ENCODE results near the gene VSIG4. TPM values are rescaled to one million over a fixed set of nuclear protein-coding genes. Genes with fewer than 3 reads are reported as not detected.
"Not testable (repeated sequence)": the region's sequence is repeated elsewhere in the genome, so short reads cannot be mapped to it uniquely, and the experiment has no call there.

Gene VSIG4
- total and polyA plus RNA-seq, 8 donors: 7.9 to 45.4 (median 20.0) TPM

GRCh38 chrX:65987811-65988210 lies 52.1 kb downstream of the VSIG4 start:
- Histone ChIP-seq H3K4me3 (no peak overlapping the region), H3K27me3 (peaks cover 0 to 3% (median 0%) of the 10 kb centered on the region in 3 donors), H3K9me3 (no peaks in the 10 kb centered on the region), H3K36me3 (no peaks in the 10 kb centered on the region), H3K27ac (no peak overlapping the region), H3K4me1 (no peaks in the 10 kb centered on the region)
- no peak for DNase-seq
- no peak for TF ChIP-seq EP300 (IDR thresholded peaks at IDR 0.05)
- no peak for TF ChIP-seq POLR2A (IDR thresholded peaks at IDR 0.05)
- TF ChIP-seq CTCF (IDR thresholded peaks at IDR 0.05): no peak
- no peak for TF ChIP-seq POLR2AphosphoS5 (IDR thresholded peaks at IDR 0.05)
- intact Hi-C loops (cut with DNase I; ENCODE audit: low total_unique reads): loop anchor here (5.0 kb wide), 1 partner anchor 406 kb away; no protein-coding TSS in a partner anchor
- 50 to 75% (median 67%) methylated on average over 3 of the region's 3 CpGs for WGBS, 5 donors

DNA sequence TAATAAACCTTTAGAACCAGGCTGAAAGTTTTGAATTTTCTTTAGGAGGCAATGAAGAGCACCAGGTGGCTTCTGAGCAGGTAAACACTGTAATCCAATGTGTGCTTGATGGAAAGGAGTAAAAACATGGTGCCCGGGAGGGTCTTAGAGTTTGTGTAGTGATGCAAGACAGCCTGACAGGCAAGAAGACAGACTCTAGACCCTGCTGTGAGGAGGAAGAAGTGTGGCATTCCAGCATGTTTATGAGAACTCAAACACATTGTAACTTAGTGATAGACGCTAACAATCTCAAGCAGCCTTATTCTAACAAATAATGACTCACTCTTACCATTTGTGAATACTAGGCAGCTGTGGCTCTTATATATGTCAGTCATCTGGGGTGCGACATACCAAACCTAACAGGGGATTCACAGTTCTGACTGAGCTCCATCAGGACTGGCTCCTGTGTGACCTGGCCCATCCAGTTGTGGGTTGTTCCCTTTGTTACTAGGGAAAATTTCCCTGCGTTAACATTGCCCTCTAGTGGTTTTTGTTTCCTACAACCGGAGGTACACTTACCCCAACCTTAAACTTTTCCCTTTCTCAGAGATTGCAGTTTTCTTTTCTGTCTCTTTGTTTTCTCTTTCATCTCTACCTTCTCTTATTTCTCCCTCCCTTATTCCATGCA lies 53.8 kb downstream of the VSIG4 start:
- H3K27ac ChIP-seq: no peak overlapping the region
- WGBS, 5 donors: 15 to 29% (median 23%) methylated on average over 5 of the region's 5 CpGs
- H3K4me1 ChIP-seq: no peaks in the 10 kb centered on the region
- TF ChIP-seq POLR2A (IDR thresholded peaks at IDR 0.05) (no peak), CTCF (IDR thresholded peaks at IDR 0.05) (peak in 3 of 7 experiments; percentile 18 to 56 (median 47))
- H3K9me3 ChIP-seq: no peaks in the 10 kb centered on the region
- no peaks in the 10 kb centered on the region for H3K36me3 ChIP-seq
- DNase-seq: peak in 1 of 2 donors; percentile 74
- no peak overlapping the region for H3K4me3 ChIP-seq
- H3K27me3 ChIP-seq: peaks cover 0 to 3% (median 0%) of the 10 kb centered on the region in 3 donors
- intact Hi-C loops (cut with DNase I; ENCODE audit: low total_unique reads): loop anchor here (5.0 kb wide), 1 partner anchor 404 kb away; no protein-coding TSS in a partner anchor

DNA sequence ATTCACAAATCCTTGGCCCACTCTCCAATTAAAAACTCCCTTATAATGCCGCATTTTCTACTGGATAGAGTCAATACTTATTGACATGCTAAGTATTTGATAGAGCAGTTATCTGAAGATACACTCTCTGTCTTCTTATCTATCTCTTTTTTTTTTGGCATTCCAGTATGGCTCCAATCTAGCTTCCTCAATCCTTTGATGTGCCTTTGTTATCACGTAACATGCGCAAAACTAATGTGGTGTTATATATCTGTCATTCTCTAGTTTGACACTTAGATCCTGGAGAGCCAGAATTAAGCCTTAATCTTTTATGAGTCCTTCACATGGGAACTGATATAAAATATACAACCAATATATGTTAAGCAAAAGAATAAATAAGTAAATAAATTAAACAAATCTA lies 54.7 kb downstream of the VSIG4 start:
- DNase-seq: no peak
- TF ChIP-seq POLR2AphosphoS5 (IDR thresholded peaks at IDR 0.05) (no peak), CTCF (IDR thresholded peaks at IDR 0.05) (no peak), POLR2A (IDR thresholded peaks at IDR 0.05) (no peak), EP300 (IDR thresholded peaks at IDR 0.05) (no peak)
- intact Hi-C loops (cut with DNase I; ENCODE audit: low total_unique reads): loop anchor here (5.0 kb wide), 1 partner anchor 403 kb away; no protein-coding TSS in a partner anchor
- Histone ChIP-seq H3K36me3 (no peaks in the 10 kb centered on the region), H3K4me3 (no peak overlapping the region), H3K9me3 (no peaks in the 10 kb centered on the region), H3K27ac (no peak overlapping the region), H3K27me3 (no peaks in the 10 kb centered on the region), H3K4me1 (no peaks in the 10 kb centered on the region)
- WGBS, 5 donors: 92 to 98% (median 96%) methylated on average over 3 of the region's 3 CpGs

GRCh38 chrX:65977161-65977560 lies 62.7 kb downstream of the VSIG4 start:
- H3K27ac ChIP-seq; H3K27me3 ChIP-seq; intact Hi-C loops (cut with DNase I; ENCODE audit: low total_unique reads); DNase-seq; H3K4me1 ChIP-seq; H3K36me3 ChIP-seq; H3K9me3 ChIP-seq; H3K4me3 ChIP-seq: not testable (repeated sequence)
- WGBS, 5 donors: 62 to 100% (median 82%) methylated on average over 1 of the region's 1 CpG

GRCh38 chrX:65976161-65976560 lies 63.7 kb downstream of the VSIG4 start:
- H3K4me1 ChIP-seq: no peaks in the 10 kb centered on the region
- TF ChIP-seq CTCF (IDR thresholded peaks at IDR 0.05) (no peak), EP300 (IDR thresholded peaks at IDR 0.05) (no peak), POLR2AphosphoS5 (IDR thresholded peaks at IDR 0.05) (no peak), POLR2A (IDR thresholded peaks at IDR 0.05) (no peak)
- peaks cover 0 to 10% (median 0%) of the 10 kb centered on the region in 3 donors for H3K27me3 ChIP-seq
- intact Hi-C loops (cut with DNase I; ENCODE audit: low total_unique reads): no loop called here
- no peak for DNase-seq
- no peaks in the 10 kb centered on the region for H3K36me3 ChIP-seq
- no peak overlapping the region for H3K4me3 ChIP-seq
- no peak overlapping the region for H3K27ac ChIP-seq
- no peaks in the 10 kb centered on the region for H3K9me3 ChIP-seq

DNA sequence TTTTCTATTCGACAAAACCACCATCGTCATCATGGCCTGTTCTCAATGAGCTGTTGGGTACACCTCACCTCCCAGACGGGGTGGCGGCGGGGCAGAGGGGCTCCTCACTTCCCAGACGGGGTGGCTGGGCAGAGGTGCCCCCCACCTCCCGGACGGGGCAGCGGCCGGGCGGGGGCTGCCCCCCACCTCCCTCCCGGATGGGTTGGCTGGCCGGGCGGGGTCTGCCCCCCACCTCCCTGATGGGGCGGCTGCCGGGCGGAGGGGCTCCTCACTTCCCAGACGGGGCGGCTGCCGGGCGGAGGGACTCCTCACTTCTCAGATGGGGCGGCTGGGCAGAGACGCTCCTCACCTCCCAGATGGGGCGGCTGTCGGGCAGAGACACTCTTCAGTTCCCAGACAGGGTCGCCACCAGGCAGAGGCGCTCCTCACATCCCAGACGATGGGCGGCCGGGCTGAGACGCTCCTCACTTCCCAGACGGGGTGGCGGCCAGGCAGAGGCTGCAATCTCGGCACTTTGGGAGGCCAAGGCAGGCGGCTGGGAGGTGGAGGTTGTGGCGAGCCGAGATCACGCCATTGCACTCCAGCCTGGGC lies 64.6 kb downstream of the VSIG4 start:
- DNase-seq; H3K4me1 ChIP-seq; H3K36me3 ChIP-seq; H3K4me3 ChIP-seq; intact Hi-C loops (cut with DNase I; ENCODE audit: low total_unique reads); H3K9me3 ChIP-seq; H3K27ac ChIP-seq: not testable (repeated sequence)
- peaks cover 0 to 14% (median 0%) of the 10 kb centered on the region in 3 donors for H3K27me3 ChIP-seq
- 88 to 94% (median 91%) methylated on average over 17 to 32 of the region's 38 CpGs; no CpG with 5 or more reads in 1 of the 5 donors for WGBS, 5 donors

All from stomach (tissue), 9 donors.